ENCODE results near the gene CCNB1IP1.

Gene CCNB1IP1

DNA sequence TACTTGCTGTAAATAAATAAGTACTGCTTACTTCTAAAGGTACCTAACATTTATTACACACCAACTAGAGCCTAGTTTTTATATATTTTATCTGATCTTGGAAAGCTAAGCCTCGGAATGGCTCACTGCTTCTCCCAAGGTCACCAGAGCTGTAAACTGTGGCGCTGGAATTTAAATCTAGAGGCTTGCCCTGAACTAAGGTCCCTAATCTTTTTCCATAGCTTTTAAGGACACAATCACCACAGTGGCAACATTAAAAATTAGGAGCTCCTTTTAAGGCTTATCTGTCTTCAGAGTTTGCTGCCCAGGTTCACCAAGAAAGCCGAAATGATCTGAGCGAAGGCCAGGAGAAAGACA lies 670 bp downstream of the CCNB1IP1 start:
- peaks cover 57% of the 10 kb centered on the region for H3K4me1 ChIP-seq (ENCODE audit: insufficient read depth, low read length)
- peak overlapping the region; percentile 63 for H3K9ac ChIP-seq (ENCODE audit: low read depth, low read length)
- peak overlapping the region; percentile 65 to 81 for H3K4me3 ChIP-seq (ENCODE audit: low read depth in 1 of 2, low read length in 2 of 2)
- H3K4me2 ChIP-seq (ENCODE audit: insufficient read depth, low read length) = peak overlapping the region; percentile 90
- DNase-seq = no peak
- H2AFZ ChIP-seq (ENCODE audit: low read depth, low read length) = peak overlapping the region; percentile 85
- peaks cover 12% of the 10 kb centered on the region; the same call in 1 of the 2 replicates for H4K20me1 ChIP-seq (ENCODE audit: insufficient read depth, low read length)
- no peaks in the 10 kb centered on the region for H3K27me3 ChIP-seq (ENCODE audit: insufficient read depth, low read length, poor library complexity)
- H3K9me3 ChIP-seq (ENCODE audit: insufficient read depth, low read length, severe bottlenecking) = no peaks in the 10 kb centered on the region
- peak overlapping the region; percentile 79 for H3K27ac ChIP-seq (ENCODE audit: low read length)
- no peak for ATAC-seq (ENCODE audit: insufficient read depth, low read depth)
- peaks cover 60% of the 10 kb centered on the region for H3K79me2 ChIP-seq (ENCODE audit: insufficient read depth, low read length)
- H3K36me3 ChIP-seq (ENCODE audit: insufficient read depth, low read length) = peaks cover 12% of the 10 kb centered on the region; the same call in 1 of the 2 replicates
- TF ChIP-seq, protein P1, sequence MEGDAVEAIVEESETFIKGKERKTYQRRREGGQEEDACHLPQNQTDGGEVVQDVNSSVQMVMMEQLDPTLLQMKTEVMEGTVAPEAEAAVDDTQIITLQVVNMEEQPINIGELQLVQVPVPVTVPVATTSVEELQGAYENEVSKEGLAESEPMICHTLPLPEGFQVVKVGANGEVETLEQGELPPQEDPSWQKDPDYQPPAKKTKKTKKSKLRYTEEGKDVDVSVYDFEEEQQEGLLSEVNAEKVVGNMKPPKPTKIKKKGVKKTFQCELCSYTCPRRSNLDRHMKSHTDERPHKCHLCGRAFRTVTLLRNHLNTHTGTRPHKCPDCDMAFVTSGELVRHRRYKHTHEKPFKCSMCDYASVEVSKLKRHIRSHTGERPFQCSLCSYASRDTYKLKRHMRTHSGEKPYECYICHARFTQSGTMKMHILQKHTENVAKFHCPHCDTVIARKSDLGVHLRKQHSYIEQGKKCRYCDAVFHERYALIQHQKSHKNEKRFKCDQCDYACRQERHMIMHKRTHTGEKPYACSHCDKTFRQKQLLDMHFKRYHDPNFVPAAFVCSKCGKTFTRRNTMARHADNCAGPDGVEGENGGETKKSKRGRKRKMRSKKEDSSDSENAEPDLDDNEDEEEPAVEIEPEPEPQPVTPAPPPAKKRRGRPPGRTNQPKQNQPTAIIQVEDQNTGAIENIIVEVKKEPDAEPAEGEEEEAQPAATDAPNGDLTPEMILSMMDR (IDR thresholded peaks at IDR 0.05; ENCODE audit: borderline replicate concordance, extremely low read depth, low read length, poor library complexity, severe bottlenecking) = no peak
- no peak for TF ChIP-seq EZH2 (IDR thresholded peaks at IDR 0.05; ENCODE audit: borderline replicate concordance, low read depth, low read length, severe bottlenecking)

DNA sequence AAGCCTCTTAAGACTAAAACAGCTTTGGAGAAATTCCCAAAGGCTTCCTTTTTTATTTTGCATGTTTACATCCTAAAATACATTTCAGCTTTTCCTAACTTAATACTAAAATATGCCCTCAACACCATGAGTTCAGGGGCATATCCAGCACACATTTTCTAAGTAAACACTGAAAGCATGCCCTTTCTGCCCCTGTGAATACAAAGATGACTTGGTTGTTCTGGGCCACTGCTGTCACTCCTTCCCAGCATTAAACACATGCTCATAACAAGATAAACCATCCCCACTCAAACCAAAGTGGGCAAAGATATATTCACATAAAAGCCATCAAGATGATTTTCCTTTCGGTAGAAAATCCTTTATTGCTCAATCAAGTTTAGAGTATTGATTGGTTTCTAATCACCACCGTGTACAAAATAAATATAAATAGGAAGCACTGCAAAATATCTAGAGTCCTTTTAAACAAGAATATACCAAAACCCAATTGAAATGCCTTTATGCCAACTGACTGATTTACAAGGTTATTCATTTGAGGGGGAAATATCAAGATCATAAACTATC lies 1.9 kb downstream of the CCNB1IP1 start:
- H3K4me1 ChIP-seq (ENCODE audit: insufficient read depth, low read length) = peaks cover 58% of the 10 kb centered on the region
- H3K27ac ChIP-seq (ENCODE audit: low read length) = no peak overlapping the region
- no peak overlapping the region for H2AFZ ChIP-seq (ENCODE audit: low read depth, low read length)
- H3K4me2 ChIP-seq (ENCODE audit: insufficient read depth, low read length) = peak overlapping the region; percentile 90
- H4K20me1 ChIP-seq (ENCODE audit: insufficient read depth, low read length) = peaks cover 16% of the 10 kb centered on the region; the same call in 1 of the 2 replicates
- H3K36me3 ChIP-seq (ENCODE audit: insufficient read depth, low read length) = peaks cover 21% of the 10 kb centered on the region
- no peak for DNase-seq
- no peaks in the 10 kb centered on the region for H3K9me3 ChIP-seq (ENCODE audit: insufficient read depth, low read length, severe bottlenecking)
- TF ChIP-seq, protein P1 (IDR thresholded peaks at IDR 0.05; ENCODE audit: borderline replicate concordance, extremely low read depth, low read length, poor library complexity, severe bottlenecking) = no peak
- TF ChIP-seq EZH2 (IDR thresholded peaks at IDR 0.05; ENCODE audit: borderline replicate concordance, low read depth, low read length, severe bottlenecking) = no peak
- H3K9ac ChIP-seq (ENCODE audit: low read depth, low read length) = no peak overlapping the region
- peaks cover 70% of the 10 kb centered on the region for H3K79me2 ChIP-seq (ENCODE audit: insufficient read depth, low read length)
- no peak for ATAC-seq (ENCODE audit: insufficient read depth, low read depth)
- H3K27me3 ChIP-seq (ENCODE audit: insufficient read depth, low read length, poor library complexity) = no peaks in the 10 kb centered on the region
- peak overlapping the region in 1 of 2 experiments; percentile 5; a peak in 1 of 4 replicates for H3K4me3 ChIP-seq (ENCODE audit: low read depth in 1 of 2, low read length in 2 of 2)

DNA sequence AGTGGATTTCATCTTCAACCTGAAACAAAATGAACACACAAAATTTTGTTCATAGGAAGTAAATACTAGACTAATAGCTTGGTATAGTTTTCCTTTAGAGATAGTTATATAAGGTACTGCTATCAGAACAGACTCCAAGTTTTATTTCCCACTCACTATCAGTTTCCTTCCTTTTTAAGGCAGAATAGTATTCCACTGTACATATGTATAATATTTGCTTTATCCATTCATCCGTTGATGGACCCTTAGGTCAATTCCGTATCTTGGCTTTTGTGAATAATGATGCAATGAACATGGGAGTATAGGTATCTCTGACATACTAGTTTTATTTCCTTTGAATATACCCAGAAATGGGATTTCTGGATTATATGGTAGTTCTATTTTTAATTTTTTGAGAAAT lies 3.7 kb downstream of the CCNB1IP1 start:
- Histone ChIP-seq H4K20me1 (ENCODE audit: insufficient read depth, low read length) (peaks cover 16% of the 10 kb centered on the region; the same call in 1 of the 2 replicates), H3K9ac (ENCODE audit: low read depth, low read length) (no peak overlapping the region), H3K4me2 (ENCODE audit: insufficient read depth, low read length) (no peak overlapping the region), H3K4me1 (ENCODE audit: insufficient read depth, low read length) (peaks cover 56% of the 10 kb centered on the region), H3K27me3 (ENCODE audit: insufficient read depth, low read length, poor library complexity) (no peaks in the 10 kb centered on the region), H3K36me3 (ENCODE audit: insufficient read depth, low read length) (peaks cover 35% of the 10 kb centered on the region), H3K27ac (ENCODE audit: low read length) (no peak overlapping the region), H3K4me3 (ENCODE audit: low read depth in 1 of 2, low read length in 2 of 2) (no peak overlapping the region), H3K9me3 (ENCODE audit: insufficient read depth, low read length, severe bottlenecking) (no peaks in the 10 kb centered on the region), H2AFZ (ENCODE audit: low read depth, low read length) (no peak overlapping the region), H3K79me2 (ENCODE audit: insufficient read depth, low read length) (peaks cover 74% of the 10 kb centered on the region)
- DNase-seq = no peak
- TF ChIP-seq, protein P1 (IDR thresholded peaks at IDR 0.05; ENCODE audit: borderline replicate concordance, extremely low read depth, low read length, poor library complexity, severe bottlenecking) = no peak
- no peak for TF ChIP-seq EZH2 (IDR thresholded peaks at IDR 0.05; ENCODE audit: borderline replicate concordance, low read depth, low read length, severe bottlenecking)
- no peak for ATAC-seq (ENCODE audit: insufficient read depth, low read depth)

All from DND-41 (cell line).